Measurements from ENCODE around the gene RRAS. TPM values are rescaled to one million over a fixed set of nuclear protein-coding genes. Genes with fewer than 3 reads are reported as not detected.

RRAS gene
- total RNA-seq, 4 donors from 2014 or later, result 31.8 to 97.6 (median 58.2) TPM

DNA sequence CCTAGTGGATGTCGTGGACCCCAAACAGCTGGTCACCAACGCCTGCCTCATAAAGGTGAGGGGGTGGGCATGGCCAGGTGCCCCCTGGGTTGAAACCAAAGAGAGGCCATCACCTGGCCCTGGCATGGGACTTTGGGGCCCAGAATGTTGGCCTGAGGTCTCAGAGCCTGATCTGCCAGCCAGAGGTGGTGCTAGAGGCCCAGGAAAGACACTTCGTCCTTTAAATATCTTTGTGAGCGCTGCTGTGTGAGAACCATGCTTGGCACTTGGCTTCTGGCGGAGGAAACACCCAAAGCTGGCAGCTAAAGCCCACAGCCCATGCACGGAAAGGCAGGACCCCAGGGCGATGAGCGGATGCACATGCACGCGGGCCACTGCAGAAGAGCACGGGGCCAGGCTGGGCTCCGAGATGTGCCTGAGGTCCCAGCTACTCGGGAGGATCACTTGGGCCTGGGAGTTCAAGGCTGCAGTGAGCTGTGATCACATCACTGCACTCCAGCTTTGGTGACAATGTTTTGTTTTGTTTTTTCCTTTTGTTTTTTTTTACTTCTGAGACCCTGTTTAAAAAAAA is 45.1 kb upstream of the RRAS start:
- in situ Hi-C loops (cut with MboI; ENCODE audit: low pct_ligation_motif_present in 1 of 4, low pct_unique_long_range_greater_than_20kb in 1 of 4, low sequenced_read_pairs in 3 of 4), result no loop called here

DNA sequence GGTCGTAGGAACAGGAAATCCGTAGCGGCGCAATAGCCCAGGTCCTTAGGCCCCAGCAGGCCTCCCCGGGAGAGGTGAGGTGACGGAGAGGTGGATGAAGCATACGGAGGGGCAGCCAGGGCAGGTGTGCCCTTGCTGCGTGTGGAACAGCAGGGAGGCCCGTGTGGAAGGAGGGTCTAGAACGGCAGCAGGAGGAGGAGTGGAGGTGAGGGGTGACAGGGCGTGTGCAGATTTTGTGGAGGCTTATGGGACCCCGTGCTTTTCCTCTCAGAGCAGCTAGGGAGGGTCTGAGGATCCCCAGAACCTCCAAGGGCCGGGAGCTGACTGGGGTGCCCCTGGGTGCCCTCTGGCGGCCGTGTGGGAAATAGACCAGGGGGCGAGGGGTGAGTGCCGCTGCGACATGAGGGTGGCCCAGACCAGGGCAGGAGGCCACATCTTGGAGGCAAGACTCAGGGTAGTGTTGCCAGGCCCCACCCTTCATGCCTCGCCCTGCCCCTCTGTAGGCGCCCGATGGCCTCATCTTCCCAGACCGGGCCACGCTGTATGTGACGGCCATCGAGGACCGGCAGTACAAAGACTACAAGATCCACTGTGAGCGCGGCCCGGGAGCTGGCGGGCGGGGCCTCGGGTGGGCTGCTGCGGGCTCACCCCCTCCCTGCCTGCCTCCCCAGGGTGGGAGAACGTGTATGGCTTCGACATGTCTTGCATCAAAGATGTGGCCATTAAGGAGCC is 44.5 kb upstream of the RRAS start:
- TF ChIP-seq POLR2AphosphoS5 (IDR thresholded peaks at IDR 0.05) (no peak), EP300 (IDR thresholded peaks at IDR 0.05; ENCODE audit: low read depth) (no peak), POLR2A (IDR thresholded peaks at IDR 0.05) (no peak)
- TF ChIP-seq, protein P1, sequence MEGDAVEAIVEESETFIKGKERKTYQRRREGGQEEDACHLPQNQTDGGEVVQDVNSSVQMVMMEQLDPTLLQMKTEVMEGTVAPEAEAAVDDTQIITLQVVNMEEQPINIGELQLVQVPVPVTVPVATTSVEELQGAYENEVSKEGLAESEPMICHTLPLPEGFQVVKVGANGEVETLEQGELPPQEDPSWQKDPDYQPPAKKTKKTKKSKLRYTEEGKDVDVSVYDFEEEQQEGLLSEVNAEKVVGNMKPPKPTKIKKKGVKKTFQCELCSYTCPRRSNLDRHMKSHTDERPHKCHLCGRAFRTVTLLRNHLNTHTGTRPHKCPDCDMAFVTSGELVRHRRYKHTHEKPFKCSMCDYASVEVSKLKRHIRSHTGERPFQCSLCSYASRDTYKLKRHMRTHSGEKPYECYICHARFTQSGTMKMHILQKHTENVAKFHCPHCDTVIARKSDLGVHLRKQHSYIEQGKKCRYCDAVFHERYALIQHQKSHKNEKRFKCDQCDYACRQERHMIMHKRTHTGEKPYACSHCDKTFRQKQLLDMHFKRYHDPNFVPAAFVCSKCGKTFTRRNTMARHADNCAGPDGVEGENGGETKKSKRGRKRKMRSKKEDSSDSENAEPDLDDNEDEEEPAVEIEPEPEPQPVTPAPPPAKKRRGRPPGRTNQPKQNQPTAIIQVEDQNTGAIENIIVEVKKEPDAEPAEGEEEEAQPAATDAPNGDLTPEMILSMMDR (IDR thresholded peaks at IDR 0.05), result peak; percentile 40 to 59 (median 53)
- H3K4me1 ChIP-seq, result peaks cover 11 to 20% (median 17%) of the 10 kb centered on the region in 4 donors
- in situ Hi-C loops (cut with MboI; ENCODE audit: low pct_ligation_motif_present in 1 of 4, low pct_unique_long_range_greater_than_20kb in 1 of 4, low sequenced_read_pairs in 3 of 4), result no loop called here
- H3K27ac ChIP-seq, result no peak overlapping the region
- DNase-seq, result no peak
- no peak overlapping the region for H3K4me3 ChIP-seq
- peaks cover 0 to 16% (median 10%) of the 10 kb centered on the region in 4 donors for H3K36me3 ChIP-seq
- peaks cover 7% of the 10 kb centered on the region for H3K27me3 ChIP-seq
- no peaks in the 10 kb centered on the region for H3K9me3 ChIP-seq
- 73 to 79% methylated on average over 3 to 32 of the region's 35 CpGs for WGBS, 2 donors (ENCODE audit: low coverage in 1 of 2)
- intact Hi-C loops (cut with DNase I; ENCODE audit: low total_unique reads), result loop anchor here (10.0 kb wide), 1 partner anchor 210 kb away; the partner anchor contains the start of gene FLT3LG

More for the DNA sequence above, 45.1 kb upstream of the RRAS start:
- intact Hi-C loops (cut with DNase I; ENCODE audit: low total_unique reads), result loop anchor here (10.0 kb wide), 1 partner anchor 210 kb away; the partner anchor contains the start of gene FLT3LG
- H3K36me3 ChIP-seq, result peaks cover 0 to 16% (median 10%) of the 10 kb centered on the region in 4 donors
- H3K4me1 ChIP-seq, result peaks cover 14 to 20% (median 18%) of the 10 kb centered on the region in 4 donors
- H3K27ac ChIP-seq, result no peak overlapping the region
- H3K9me3 ChIP-seq, result no peaks in the 10 kb centered on the region
- TF ChIP-seq POLR2A (IDR thresholded peaks at IDR 0.05), result no peak
- TF ChIP-seq EP300 (IDR thresholded peaks at IDR 0.05; ENCODE audit: low read depth), result no peak
- TF ChIP-seq, protein P1 (IDR thresholded peaks at IDR 0.05), result no peak
- no peak for TF ChIP-seq POLR2AphosphoS5 (IDR thresholded peaks at IDR 0.05)
- 89% methylated on average over 13 of the region's 13 CpGs; no CpG with 5 or more reads in 1 of the 2 donors for WGBS, 2 donors (ENCODE audit: low coverage in 1 of 2)
- peaks cover 14% of the 10 kb centered on the region for H3K27me3 ChIP-seq
- no peak for DNase-seq
- H3K4me3 ChIP-seq, result no peak overlapping the region

GRCh38 chr19:49683814-49684250 is 43.9 kb upstream of the RRAS start:
- TF ChIP-seq, protein P1 (IDR thresholded peaks at IDR 0.05), result no peak
- TF ChIP-seq EP300 (IDR thresholded peaks at IDR 0.05; ENCODE audit: low read depth), result no peak
- TF ChIP-seq POLR2A (IDR thresholded peaks at IDR 0.05), result no peak
- TF ChIP-seq POLR2AphosphoS5 (IDR thresholded peaks at IDR 0.05), result no peak
- DNase-seq, result no peak
- no peak overlapping the region for H3K4me3 ChIP-seq
- WGBS, 2 donors (ENCODE audit: low coverage in 1 of 2), result 91 to 100% methylated on average over 1 to 18 of the region's 18 CpGs
- no peaks in the 10 kb centered on the region for H3K9me3 ChIP-seq
- intact Hi-C loops (cut with DNase I; ENCODE audit: low total_unique reads), result loop anchor here (10.0 kb wide), 1 partner anchor 209 kb away; the partner anchor contains the start of gene FLT3LG
- in situ Hi-C loops (cut with MboI; ENCODE audit: low pct_ligation_motif_present in 1 of 4, low pct_unique_long_range_greater_than_20kb in 1 of 4, low sequenced_read_pairs in 3 of 4), result no loop called here
- peaks cover 2% of the 10 kb centered on the region for H3K27me3 ChIP-seq
- peaks cover 0 to 16% (median 10%) of the 10 kb centered on the region in 4 donors for H3K36me3 ChIP-seq
- H3K27ac ChIP-seq, result no peak overlapping the region
- H3K4me1 ChIP-seq, result peaks cover 9 to 23% (median 20%) of the 10 kb centered on the region in 4 donors

GRCh38 chr19:49682274-49682673 is 42.3 kb upstream of the RRAS start:
- 82 to 97% methylated on average over 3 to 8 of the region's 8 CpGs for WGBS, 2 donors (ENCODE audit: low coverage in 1 of 2)
- intact Hi-C loops (cut with DNase I; ENCODE audit: low total_unique reads), result loop anchor here (10.0 kb wide), 1 partner anchor 207 kb away; the partner anchor contains the start of gene FLT3LG
- peaks cover 9 to 35% (median 31%) of the 10 kb centered on the region in 4 donors for H3K4me1 ChIP-seq
- H3K36me3 ChIP-seq, result peaks cover 0 to 16% (median 10%) of the 10 kb centered on the region in 4 donors
- in situ Hi-C loops (cut with MboI; ENCODE audit: low pct_ligation_motif_present in 1 of 4, low pct_unique_long_range_greater_than_20kb in 1 of 4, low sequenced_read_pairs in 3 of 4), result no loop called here
- H3K9me3 ChIP-seq, result no peaks in the 10 kb centered on the region
- H3K4me3 ChIP-seq, result no peak overlapping the region
- TF ChIP-seq POLR2AphosphoS5 (IDR thresholded peaks at IDR 0.05) (no peak), EP300 (IDR thresholded peaks at IDR 0.05; ENCODE audit: low read depth) (no peak), POLR2A (IDR thresholded peaks at IDR 0.05) (no peak)
- TF ChIP-seq, protein P1 (IDR thresholded peaks at IDR 0.05), result no peak
- H3K27ac ChIP-seq, result no peak overlapping the region
- no peak for DNase-seq
- H3K27me3 ChIP-seq, result no peaks in the 10 kb centered on the region
